NT2/D1 (cell line): ENCODE measurements around the gene POLDIP3.

Source experiments
- SUZ12 ChIP-seq: IDR thresholded peaks from 2 replicates; pipeline ENCODE4 v1.6.1; 2011; ENCODE audit not compliant: insufficient read length, insufficient read depth; ENCODE audit errors: extremely low read depth
- YY1 ChIP-seq: IDR thresholded peaks from 2 replicates; pipeline ENCODE4 v1.6.1; 2011; ENCODE audit not compliant: insufficient read length, insufficient read depth

DNA sequence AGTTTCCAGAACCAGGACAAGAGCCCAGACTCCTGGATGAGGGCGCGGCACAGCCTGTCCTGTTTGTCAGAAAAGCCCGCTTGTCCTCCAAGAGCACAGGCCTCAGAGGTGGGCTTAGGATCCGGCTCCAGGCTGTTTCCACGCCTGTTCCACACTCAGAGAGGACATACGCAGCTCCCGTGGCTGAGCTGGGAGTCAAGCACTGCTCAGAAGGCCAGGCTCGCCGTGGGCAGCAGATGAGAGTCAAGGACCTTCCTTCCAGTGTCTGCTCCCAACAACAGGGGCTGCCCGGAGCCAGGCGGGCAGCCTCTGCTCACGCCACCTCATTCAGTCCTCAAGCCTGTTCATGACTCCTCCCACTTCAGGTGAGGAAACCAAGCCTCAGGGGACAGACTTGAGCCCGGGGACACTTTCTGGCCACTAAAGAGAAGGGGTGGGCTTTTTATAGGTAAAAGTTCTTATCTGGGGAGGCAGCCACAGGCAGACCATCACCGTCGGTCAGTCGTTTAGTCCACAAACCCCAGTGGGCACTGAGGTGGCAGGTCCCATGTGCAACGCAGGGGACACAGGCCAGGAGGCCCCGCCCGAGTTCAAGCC is 30.8 kb upstream of the POLDIP3 start:
- TF ChIP-seq YY1 (no peak), SUZ12 (no peak)
